ENCODE data around the gene FHOD3.

DNA sequence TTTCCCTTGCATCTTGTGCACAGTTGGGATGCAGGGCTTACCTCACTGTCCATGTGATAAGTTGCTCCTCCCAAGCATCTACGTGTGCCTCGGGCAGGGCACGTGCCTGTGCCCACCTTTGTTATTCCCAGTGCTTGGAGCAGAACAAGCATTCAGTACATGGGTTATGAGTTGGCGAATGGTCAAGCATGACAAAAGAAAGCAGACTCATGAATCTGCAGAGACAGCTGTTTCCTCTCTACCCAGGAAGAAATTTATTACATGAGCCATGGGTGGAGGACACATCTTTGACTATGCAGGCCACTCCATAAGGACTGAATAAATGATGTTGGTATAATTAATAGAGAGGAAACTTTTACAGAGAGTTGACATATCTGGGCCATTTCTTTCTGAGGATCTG is 403.4 kb downstream of the FHOD3 start:
- TF ChIP-seq, protein P1, sequence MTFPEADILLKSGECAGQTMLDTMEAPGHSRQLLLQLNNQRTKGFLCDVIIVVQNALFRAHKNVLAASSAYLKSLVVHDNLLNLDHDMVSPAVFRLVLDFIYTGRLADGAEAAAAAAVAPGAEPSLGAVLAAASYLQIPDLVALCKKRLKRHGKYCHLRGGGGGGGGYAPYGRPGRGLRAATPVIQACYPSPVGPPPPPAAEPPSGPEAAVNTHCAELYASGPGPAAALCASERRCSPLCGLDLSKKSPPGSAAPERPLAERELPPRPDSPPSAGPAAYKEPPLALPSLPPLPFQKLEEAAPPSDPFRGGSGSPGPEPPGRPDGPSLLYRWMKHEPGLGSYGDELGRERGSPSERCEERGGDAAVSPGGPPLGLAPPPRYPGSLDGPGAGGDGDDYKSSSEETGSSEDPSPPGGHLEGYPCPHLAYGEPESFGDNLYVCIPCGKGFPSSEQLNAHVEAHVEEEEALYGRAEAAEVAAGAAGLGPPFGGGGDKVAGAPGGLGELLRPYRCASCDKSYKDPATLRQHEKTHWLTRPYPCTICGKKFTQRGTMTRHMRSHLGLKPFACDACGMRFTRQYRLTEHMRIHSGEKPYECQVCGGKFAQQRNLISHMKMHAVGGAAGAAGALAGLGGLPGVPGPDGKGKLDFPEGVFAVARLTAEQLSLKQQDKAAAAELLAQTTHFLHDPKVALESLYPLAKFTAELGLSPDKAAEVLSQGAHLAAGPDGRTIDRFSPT (tag by site-specific recombination; IDR thresholded peaks at IDR 0.05): no peak
- TF ChIP-seq, protein P2, sequence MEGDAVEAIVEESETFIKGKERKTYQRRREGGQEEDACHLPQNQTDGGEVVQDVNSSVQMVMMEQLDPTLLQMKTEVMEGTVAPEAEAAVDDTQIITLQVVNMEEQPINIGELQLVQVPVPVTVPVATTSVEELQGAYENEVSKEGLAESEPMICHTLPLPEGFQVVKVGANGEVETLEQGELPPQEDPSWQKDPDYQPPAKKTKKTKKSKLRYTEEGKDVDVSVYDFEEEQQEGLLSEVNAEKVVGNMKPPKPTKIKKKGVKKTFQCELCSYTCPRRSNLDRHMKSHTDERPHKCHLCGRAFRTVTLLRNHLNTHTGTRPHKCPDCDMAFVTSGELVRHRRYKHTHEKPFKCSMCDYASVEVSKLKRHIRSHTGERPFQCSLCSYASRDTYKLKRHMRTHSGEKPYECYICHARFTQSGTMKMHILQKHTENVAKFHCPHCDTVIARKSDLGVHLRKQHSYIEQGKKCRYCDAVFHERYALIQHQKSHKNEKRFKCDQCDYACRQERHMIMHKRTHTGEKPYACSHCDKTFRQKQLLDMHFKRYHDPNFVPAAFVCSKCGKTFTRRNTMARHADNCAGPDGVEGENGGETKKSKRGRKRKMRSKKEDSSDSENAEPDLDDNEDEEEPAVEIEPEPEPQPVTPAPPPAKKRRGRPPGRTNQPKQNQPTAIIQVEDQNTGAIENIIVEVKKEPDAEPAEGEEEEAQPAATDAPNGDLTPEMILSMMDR (tag by site-specific recombination; IDR thresholded peaks at IDR 0.05): no peak
- TF ChIP-seq IKZF3 (tag by site-specific recombination; IDR thresholded peaks at IDR 0.05) (no peak), ZNF521 (tag by site-specific recombination; IDR thresholded peaks at IDR 0.05) (no peak), SALL2 (tag by site-specific recombination; IDR thresholded peaks at IDR 0.05; ENCODE audit: borderline replicate concordance) (no peak), ZNF600 (tag by site-specific recombination; IDR thresholded peaks at IDR 0.05) (no peak), ZBTB1 (tag by site-specific recombination; IDR thresholded peaks at IDR 0.05) (no peak), ZNF530 (tag by site-specific recombination; IDR thresholded peaks at IDR 0.05; ENCODE audit: low read depth) (no peak), ZNF311 (tag by site-specific recombination; IDR thresholded peaks at IDR 0.05; ENCODE audit: borderline replicate concordance) (no peak), MYNN (tag by site-specific recombination; IDR thresholded peaks at IDR 0.05; ENCODE audit: borderline replicate concordance) (no peak), GFI1B (tag by site-specific recombination; IDR thresholded peaks at IDR 0.05) (no peak)
- TF ChIP-seq, protein P3, sequence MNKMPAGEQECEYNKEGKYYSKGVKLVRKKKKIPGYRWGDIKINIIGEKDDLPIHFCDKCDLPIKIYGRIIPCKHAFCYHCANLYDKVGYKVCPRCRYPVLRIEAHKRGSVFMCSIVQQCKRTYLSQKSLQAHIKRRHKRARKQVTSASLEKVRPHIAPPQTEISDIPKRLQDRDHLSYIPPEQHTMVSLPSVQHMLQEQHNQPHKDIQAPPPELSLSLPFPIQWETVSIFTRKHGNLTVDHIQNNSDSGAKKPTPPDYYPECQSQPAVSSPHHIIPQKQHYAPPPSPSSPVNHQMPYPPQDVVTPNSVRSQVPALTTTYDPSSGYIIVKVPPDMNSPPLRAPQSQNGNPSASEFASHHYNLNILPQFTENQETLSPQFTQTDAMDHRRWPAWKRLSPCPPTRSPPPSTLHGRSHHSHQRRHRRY (tag by site-specific recombination; IDR thresholded peaks at IDR 0.05): no peak
- TF ChIP-seq, protein P4, sequence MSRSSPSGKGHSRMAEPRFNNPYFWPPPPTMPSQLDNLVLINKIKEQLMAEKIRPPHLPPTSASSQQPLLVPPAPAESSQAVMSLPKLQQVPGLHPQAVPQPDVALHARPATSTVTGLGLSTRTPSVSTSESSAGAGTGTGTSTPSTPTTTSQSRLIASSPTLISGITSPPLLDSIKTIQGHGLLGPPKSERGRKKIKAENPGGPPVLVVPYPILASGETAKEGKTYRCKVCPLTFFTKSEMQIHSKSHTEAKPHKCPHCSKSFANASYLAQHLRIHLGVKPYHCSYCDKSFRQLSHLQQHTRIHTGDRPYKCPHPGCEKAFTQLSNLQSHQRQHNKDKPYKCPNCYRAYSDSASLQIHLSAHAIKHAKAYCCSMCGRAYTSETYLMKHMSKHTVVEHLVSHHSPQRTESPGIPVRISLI (tag by site-specific recombination; IDR thresholded peaks at IDR 0.05): no peak
